Measurements from ENCODE around the gene LRRC23.

DNA sequence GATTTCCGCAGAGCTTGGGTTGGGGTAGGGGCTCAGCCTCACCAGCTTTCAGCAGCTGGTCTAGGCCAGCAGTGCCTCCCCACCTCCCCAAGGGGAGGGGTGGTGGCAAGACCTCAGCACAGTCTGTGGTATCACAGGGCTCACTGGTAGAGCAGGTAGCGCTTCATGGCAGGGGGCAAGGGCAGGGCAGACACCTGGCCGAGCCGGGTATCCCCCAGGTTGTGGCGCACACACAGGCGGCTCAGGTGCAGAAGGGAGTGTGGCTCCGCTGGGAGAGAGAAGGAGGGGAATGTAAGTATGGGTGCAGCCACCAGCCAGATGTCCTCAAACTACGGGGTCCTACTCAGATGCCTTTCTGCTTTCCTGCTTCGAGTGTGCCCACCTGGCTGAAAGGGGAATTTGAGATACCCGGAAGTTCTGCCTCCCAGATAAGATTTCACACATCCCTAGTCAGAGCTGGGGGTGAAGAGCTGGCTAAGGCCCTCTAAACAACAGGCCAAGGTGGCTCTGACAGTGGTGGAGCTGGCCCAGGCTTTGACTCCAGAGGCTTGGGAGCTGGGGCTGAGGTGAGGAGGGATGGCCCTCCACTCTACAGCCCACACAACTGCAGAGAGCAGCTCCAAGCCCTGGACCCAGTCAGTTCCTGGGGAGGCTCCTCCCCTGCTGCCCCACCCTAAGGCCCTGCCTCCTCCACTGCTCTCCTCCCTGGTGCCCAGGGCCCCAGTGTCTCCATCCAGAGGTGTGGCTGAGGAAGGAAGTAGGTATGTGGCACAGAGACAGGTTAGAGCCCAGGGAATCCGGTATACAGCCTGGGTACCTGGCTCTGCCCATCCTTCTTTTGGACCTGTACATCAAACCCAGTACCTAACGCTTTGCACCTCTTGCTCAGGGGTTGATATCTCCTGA, 33.3 kb upstream of the LRRC23 start:
- TF ChIP-seq, protein P1, sequence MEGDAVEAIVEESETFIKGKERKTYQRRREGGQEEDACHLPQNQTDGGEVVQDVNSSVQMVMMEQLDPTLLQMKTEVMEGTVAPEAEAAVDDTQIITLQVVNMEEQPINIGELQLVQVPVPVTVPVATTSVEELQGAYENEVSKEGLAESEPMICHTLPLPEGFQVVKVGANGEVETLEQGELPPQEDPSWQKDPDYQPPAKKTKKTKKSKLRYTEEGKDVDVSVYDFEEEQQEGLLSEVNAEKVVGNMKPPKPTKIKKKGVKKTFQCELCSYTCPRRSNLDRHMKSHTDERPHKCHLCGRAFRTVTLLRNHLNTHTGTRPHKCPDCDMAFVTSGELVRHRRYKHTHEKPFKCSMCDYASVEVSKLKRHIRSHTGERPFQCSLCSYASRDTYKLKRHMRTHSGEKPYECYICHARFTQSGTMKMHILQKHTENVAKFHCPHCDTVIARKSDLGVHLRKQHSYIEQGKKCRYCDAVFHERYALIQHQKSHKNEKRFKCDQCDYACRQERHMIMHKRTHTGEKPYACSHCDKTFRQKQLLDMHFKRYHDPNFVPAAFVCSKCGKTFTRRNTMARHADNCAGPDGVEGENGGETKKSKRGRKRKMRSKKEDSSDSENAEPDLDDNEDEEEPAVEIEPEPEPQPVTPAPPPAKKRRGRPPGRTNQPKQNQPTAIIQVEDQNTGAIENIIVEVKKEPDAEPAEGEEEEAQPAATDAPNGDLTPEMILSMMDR (IDR thresholded peaks at IDR 0.05) = no peak
- TF ChIP-seq POLR2A (IDR thresholded peaks at IDR 0.05) = no peak

All from adrenal gland (tissue), 5 donors.